Dermis microvascular lymphatic vessel endothelial cell (primary cell): ENCODE results near the gene AUTS2. TPM values are rescaled to one million over a fixed set of nuclear protein-coding genes. Genes with fewer than 3 reads are reported as not detected.

Experiments
- DNase-seq, 2 donors: peaks; one replicate each; pipeline versions ENCODE4 v3.0.0 to v3.0.0-alpha.2; 2010; ENCODE audit warnings: low read depth in 2 of 2
- total RNA-seq: library from RNA; depleted of rRNA; stranded (reverse); fragments of >200 nt; gene quantifications from 2 replicates; pipeline ENCODE4 v1.2.1, GENCODE V29; 2014

AUTS2 gene
- total RNA-seq, 1 donor from 2014 or later = 0.51 TPM

DNA sequence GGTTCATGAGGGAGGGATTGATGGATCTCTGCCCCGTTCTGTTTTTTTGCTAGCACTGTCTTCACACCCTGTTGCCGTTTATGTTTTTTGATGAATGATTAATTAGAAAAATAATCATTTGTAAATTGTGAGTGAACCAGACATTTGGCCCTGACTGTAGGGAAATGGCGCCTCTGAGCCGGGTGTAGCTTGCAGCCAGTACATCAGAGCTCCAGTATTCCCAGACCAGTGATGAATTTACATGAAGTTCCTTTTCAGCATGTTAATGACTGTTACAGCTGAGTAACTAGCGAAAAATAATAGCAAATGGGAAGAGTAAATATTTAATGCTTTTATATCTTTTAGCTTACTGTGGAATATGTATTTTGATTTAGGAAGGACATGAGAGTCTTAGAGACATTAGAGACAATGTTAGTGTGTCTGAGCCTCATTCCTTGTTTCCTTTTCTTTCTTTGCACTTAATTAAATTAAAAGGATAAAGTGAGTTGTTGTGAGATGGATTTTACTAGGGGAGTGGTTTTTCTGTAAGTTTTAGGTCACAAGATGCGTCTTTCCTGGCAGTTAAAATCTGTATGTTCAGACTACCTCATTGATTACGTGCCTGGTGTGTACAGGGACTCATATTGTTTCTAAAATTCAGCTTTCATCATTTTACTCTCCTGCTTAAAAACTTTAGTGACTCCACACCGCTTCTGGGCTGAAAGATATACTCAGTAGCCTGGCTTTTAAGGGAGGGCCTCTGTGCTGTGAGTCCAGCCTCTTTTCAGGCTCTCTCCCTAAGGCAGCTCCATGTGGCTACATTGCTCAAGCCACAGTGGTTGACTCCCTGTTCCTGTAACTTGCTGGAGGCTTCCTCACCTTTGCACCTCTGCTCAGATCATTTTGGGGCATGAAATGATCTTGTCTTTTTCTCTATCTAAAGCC is 86.4 kb downstream of the AUTS2 start:
- no peak for DNase-seq

DNA sequence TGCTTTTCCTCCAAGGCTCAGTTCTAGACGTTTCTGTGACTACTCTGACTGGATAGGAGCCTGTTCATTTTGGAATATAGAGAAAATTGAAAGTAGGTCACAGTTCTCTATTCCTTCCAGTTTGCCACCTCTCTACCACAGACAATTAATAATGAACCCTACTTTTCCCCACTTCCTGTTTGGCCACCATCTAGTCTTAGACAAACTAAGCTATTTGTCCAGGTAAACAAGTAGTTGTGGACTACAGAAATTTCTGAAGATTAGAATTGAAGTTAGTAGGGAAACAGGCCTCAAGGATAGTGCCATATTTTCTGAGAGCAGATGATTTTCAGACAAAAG is 87.0 kb downstream of the AUTS2 start:
- no peak for DNase-seq

DNA sequence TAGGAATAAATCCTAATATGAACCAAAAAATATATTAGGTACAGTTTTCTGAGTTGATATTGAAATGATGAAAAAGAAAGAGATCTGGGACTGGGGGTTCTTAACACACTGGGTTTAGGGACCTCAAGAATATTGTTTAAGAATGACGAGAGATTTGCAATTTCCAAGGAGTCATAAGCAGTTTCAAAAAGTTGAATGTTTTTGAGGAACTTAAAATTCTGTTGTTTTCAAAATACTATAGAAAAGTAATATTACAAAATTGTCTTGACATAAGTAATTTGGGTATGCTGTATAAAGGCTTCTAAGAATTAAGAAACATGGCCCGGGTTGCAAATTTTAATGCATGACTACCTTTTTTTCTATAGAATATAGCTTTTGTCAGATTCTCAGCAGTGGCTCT is 88.1 kb downstream of the AUTS2 start:
- DNase-seq = no peak

DNA sequence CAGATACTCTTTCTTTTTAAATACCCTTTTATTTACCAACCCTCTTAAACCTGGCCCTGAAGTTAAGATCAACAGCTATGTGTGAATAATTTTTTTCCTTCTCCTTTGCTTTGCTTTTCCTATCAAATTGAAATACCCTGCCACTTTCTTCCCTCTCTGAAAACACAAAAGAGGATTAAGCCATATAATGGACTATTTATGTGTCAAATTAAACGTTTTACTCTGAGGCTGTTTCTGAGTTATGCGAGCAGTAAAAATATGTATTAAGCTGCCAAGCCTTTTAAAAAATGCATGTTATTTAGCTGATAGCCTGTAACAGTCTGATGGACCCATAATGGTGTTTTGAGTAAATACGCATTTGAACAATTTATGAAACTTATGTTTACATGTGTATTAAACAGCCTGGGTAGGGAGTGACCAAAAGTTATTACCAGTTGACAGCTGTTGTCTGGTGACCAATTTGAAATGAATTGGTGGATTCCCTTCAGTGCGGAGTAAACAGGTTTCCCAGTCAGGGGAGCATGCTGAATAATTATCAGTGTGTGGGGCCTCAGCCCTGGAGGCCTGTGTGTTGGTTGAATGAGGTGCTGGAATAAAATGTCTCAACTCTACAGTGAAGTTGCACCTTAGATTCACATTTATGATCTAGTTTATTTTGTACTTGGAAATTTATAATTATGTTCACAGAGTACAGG is 89.6 kb downstream of the AUTS2 start:
- no peak for DNase-seq

DNA sequence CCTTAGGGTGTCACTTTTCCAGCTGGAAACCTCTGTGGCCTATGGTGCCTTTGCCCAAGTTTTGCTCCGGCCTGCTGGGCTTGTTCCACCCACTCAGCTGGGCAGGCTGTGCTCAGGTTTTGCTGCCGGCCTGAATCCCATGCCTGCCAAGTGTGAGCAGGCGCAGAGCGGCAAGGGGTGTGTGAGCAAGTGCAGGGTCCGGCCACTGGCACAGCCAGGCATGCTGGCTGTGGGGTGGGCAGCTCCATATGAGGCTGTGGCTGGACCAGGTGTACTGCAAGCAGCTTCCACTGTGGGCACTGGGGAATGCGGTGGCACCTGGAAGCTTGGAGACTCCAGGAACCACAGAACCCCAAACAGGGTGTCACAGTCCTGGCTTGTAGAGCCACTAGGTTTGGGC is 92.1 kb downstream of the AUTS2 start:
- DNase-seq = no peak

DNA sequence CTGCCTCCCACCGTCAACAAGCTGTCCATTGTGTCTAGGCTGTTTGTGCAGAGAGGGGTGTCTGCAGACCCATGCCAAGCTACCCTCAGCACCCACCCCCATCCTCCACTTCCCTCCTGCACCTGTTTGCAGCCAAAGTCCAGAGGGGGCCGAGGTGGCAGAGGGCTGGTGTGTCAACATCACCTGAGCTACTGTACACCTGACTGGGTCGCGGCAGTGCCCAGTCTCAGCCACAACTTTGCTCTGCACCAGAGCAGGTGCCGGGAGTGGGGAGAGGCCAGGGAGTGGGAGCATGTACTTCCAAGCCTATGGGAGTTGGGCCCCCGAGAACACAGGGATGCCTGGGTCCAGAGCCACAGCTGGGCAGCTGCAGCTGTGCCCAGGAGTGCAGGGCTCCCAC is 93.1 kb downstream of the AUTS2 start:
- DNase-seq = no peak

DNA sequence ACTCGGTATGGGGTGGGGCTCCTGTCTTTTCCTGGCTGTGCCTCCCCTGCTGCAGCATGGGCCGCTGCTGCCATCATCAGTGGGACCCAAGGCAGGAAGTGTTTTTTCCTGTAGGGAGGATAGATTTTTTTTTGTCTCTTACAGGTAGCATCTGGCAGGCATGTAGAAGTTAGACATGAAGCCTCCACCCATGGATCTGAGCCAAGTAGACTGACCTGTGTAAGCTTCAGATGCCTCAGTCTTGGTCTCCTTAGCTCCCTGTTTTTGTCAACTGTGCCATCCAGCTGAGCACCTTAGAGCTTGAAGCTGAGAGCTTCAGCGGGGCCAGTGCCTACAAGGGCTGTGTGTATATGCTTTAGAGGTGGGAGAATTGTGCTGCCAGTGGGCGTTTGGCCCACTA is 93.5 kb downstream of the AUTS2 start:
- DNase-seq = no peak

DNA sequence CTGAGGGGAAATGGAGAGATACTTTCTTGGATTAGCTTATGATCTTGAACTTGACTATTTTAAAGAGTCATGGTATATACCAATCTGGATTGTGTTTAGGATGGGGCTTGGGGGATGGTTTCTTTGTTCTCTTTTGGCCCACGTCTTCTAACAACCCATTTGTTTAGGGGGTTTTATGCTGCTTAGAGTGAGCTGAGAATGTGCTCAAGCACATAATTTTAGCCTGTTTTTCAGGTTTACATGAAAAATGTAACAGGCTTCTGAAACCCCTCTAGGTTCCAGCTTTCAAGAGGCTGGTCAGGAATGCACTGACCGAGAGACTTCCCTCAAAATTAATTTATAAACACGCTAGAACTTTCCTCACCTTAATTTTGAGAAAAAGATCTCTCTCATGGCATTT is 94.3 kb downstream of the AUTS2 start:
- no peak for DNase-seq

DNA sequence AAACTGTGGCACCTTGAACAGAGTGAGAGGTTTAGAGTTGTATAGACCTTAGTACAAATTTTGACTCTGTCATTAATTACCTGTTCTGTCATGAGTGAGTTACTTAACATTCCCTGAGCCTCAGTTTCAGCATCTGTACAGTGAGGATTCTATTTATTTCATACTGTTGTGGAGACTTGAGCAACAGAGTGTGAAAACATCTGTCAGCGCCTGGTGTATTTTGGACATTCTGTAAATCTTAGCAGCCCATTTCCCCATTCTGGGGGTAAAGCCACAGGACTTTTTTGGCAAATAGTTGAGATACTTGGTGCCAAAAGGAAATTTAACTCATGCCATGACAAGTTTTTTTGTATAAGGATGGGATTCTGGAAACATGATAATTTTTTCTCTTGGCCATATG is 94.8 kb downstream of the AUTS2 start:
- DNase-seq = no peak

DNA sequence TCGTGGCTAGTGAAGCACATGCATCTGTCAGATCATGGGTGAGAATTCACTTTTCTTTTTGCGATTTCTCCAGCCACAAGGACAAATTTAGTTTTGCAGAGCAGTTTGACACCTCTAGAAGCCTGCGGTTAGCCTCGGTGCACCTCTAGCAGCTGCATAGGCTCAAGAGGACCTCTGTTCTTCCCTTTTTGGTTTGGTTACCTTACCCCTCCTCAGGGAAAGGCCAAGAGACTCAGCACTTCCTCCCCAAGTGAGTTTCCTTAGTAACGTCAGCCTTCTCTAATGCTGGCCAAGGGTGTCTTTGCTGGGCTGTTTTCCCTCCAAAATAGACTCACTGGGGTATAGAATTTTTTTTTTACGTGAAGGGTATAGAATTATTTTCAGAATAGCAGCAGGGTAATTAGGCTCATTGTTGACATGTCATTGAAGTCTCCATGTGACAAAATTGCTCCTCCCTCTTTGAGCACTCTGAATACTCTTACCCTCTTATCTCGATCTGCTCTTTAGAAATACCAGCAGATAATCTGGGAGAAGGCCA is 97.8 kb downstream of the AUTS2 start:
- no peak for DNase-seq

DNA sequence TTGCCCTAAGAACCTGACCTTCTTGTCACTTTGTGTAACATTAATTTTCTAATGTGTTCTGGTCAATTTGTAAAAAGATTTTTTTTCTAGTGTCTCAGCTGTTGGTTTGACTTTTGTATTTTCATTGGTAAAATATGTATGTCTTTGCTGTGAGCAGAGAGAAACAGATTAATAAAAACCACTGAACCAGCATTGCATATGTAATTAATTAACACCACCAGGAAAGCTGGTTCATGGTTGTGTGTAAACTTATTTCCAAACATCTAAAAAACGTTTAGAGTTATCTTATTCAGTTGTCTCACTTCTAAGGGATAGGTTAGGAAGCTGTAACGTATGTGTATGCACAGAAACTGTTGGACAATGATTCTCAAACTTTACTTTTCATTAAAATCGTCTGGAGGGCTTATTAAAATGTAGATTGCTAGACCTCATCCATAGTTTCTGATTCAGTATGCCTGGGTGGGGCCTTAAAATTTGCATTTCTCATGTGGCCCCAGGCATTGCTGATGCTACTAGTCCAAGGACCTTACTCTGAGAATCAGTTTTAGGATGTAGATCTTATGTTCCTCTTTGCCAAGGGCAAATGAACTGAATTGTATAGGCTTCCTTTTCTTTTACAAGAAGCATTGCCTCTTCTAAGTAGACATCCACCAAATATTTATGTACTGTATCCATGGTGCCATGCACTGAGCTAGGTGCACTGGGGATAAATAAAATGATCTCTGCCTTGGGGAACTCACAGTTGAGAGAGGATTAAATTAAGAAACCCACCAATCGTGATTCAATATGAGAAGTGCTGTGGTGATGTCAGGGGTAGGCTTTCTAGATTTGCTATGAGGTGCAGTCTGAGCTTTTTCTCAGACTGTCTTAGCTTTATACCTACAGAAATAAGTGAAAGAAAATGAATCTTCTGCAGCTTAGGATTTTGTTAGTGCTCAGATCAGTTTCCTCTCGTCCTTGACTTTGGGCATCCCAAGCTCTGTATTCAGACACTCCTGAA is 98.7 kb downstream of the AUTS2 start:
- DNase-seq = no peak

DNA sequence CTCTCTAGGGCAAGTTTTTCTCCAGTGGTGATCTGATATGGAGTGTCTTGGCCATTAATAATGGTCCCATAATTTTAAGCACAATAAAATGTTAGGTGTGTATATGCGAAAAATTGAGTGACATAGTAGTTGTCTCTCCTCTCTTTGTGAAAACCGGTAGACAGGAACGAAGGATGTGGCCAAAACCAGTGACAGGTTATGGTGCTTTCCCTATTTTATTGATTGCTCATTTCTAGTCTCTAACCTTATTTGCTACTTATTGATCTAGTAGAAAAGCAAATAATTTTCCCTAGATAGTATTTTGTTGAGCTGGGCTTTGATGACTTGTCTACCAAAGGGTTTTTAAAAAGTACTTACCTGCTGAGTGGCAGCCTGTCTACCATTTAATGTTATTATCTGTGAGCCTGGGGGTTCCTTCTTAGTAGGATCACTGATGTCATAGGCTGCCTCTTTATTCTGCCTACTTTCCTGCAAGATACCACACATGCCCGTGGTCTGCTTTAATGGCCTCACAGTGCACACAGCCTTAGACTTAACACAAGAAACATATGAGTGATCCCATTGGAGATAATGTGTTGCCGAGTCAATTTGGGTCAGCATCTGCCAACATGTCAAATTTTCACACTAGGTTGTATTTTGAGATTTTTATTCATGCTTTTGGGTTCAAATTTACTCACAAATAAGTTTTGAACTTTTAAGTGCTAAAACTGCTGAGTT is 100.0 kb downstream of the AUTS2 start:
- no peak for DNase-seq

DNA sequence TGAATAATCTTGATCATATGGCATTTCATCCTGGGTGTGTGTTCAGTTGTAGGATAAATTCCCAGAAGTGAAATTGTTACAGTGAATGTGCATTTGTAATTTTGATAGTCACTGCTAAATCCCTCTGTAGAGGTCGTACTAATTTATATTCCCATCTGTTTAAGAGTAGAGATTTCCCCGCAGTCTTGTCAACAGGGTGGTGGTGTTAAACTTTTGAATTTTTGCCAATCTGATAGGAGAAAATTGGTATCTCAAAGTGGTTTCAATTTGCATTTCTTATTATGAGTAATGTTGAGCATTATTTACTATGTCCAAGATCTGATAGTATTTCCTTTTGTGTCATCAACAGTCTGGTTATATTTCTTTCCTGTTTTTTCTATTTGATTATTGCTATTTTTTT is 101.7 kb downstream of the AUTS2 start:
- no peak for DNase-seq

DNA sequence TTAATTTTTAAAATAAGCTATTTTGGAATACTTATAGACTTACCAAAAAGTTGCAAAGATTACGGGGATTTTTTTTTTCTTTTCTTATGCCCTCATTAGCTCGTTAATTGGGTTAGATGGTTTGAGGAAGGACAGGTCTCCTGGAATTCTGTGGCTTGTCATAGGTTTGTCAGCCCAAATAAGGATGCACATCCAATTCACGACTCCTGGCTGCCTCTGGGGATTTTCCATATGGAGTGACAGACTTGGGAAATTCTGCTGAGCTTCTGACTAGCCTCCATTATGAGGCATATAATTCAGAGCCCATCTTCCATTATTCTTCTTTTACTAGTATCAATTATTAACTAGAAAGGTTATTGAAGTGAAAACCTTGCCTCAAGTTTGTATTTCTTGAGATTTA is 102.1 kb downstream of the AUTS2 start:
- no peak for DNase-seq

DNA sequence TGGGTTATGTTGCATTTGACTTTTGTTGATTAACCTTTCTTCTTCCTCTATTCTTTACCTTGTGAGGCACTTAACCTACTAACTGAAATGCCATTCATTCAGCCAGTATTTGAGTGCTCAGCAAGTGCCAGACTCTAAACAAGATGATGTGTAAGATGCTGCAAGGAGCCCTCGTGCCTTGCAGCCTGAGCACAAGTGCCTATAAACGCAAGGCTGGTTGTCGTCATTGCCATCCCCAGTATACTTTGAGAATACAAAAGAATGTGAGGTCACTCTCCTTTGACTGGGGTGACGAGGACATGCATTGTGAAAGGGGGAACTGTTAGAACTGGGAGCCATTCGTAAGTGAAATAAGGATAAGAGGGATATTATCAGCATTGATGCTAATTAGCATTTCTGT is 103.0 kb downstream of the AUTS2 start:
- DNase-seq = no peak

DNA sequence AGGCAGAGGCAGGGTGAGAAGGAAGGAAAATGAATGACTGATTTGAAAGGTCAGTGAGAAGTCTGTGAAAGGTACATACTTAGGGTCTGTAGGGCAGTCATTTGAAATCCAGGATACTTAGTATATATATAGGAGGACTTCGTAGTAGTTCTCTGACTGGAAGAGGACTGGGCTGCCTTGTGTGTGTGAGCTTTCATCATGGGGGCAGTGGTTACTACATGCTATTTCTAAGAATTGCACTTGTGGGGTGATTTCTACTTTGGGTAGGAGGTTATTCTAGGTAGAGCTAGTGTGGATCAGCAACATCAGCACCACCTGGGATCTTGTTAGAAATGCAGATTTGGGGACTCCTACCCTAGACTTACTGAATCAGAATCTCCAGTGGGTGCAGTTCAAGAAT is 104.1 kb downstream of the AUTS2 start:
- DNase-seq = no peak

DNA sequence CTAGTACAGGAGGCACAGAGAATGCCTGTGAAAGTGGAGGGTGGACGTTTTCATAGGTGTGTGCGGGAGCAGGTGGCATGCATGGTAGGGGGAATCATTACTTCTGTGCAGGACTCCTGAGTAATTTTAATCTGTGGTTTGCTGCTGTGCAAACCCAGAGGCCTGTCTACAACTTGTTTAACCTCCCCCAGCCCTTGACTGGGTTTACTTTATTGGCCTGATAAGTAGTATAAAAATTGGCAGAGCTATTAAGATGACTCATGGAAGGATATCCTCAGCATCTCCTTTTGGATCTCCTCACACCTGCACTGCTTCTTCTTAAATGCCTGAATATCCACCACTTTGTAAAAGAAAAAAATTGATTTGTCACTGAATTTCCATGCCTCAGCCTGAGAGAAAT is 104.8 kb downstream of the AUTS2 start:
- DNase-seq = no peak

DNA sequence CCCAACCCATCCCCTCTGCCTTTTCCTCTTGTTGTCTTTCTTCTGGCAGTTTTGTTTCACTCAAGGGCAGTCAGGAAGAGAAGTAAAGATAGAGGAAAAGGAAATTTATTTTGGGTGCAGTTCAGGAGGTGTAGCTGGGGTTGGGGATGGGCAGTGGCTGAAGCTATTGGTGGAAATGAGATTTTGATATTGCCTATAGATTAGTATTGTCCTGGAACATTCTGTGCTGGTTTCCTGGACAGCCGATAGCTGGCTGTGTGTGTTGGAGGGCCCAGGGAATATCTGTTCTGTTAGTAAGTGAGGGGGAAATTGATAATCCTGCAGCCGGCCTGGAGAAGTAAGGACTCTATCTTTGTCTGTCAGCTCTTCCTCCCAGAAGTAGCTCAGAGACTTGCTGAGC is 107.8 kb downstream of the AUTS2 start:
- DNase-seq = no peak

DNA sequence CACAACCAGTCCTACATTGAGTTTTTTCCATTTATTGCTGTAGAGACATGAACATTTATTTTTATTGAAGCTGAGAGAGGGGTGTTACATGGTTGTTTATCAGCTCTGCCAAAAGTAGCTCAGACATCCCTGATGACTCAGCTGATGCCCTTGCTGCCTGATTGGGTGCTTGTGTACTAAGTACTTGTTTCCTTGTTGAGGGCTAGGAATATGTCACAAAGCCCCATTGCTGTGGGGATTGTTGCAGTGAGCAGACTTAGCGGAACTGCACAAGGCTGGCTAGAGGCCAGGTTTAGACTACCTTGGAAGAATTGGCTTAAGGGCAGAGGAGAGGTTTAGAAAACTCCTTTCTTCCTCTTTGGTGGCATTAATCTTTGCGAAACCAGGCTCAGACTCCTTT is 110.6 kb downstream of the AUTS2 start:
- no peak for DNase-seq

DNA sequence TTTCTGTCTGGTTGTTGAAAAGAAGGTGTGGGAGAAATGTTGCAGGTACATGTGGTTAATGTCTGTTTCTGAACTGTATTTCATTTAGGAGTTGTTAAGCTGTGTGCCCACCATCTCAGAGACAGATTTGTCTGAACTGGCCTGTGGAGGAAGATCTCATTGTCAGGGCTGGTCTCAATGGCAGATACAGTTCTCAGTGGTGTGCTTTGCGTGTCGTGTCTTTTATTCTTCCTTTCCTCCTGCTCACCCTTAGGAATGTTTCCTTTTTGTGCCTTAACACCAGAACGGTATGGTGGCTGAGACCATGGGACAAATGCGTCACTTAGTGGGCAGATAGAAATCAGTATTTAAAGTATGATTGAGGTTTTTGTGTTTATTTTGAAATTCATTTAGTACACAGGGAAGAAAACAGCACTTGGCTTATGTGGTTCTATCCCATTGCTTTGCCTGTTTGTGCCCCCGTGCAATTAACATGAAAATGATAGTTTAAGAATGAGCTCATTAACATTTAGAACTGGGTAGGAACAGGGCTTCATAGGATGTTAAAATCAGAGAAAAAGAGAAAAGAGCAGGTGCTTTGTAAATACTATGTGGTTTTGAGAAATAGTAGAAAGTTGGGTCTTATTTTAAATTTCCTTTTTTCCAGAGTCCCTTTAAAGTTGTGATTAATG is 112.6 kb downstream of the AUTS2 start:
- no peak for DNase-seq
